T-helper 2 cell treated with Interferon-gamma antibody and Interleukin-4, amounts not matched to agents 5 μg/mL and 100 μg/mL, for 36 hours (primary cell): ENCODE data around the gene DAD1.
"Not testable (repeated sequence)": the region's sequence is repeated elsewhere in the genome, so short reads cannot be mapped to it uniquely, and the experiment has no call there.

Source experiments
- DNase-seq: peaks from one replicate; pipeline ENCODE4 v3.0.0; 2021; ENCODE audit warnings: low spot score
- H3K27ac Mint-ChIP-seq: one replicate; pipeline ENCODE4 v1.8.0; 2021; ENCODE audit warnings: mild to moderate bottlenecking, mixed read lengths
- H3K27me3 Mint-ChIP-seq: one replicate; pipeline ENCODE4 v1.8.0; 2021; ENCODE audit warnings: low read depth, mixed read lengths
- H3K36me3 Mint-ChIP-seq: one replicate; pipeline ENCODE4 v1.8.0; 2021; ENCODE audit warnings: low read depth, mixed read lengths
- H3K4me1 Mint-ChIP-seq: one replicate; pipeline ENCODE4 v1.8.0; 2021; ENCODE audit warnings: low read depth, mixed read lengths
- H3K4me3 Mint-ChIP-seq: one replicate; pipeline ENCODE4 v1.8.0; 2022; ENCODE audit warnings: mild to moderate bottlenecking, moderate library complexity, mixed read lengths
- H3K9me3 Mint-ChIP-seq: one replicate; pipeline ENCODE4 v1.8.0; 2021; ENCODE audit warnings: mixed read lengths

DAD1 gene

GRCh38 chr14:22589096-22589839, at the start of gene DAD1:
DAD1 (minus strand) TSS chr14:22589224; CDS start chr14:22589157, 67 bp downstream.
- peaks cover 50% of the 10 kb centered on the region for H3K4me1 Mint-ChIP-seq
- peak within 1 kb of the TSS; percentile 99 for H3K4me3 Mint-ChIP-seq
- peak; percentile 100 for DNase-seq
- H3K27me3 Mint-ChIP-seq: peaks cover 5% of the 10 kb centered on the region
- H3K9me3 Mint-ChIP-seq: no peaks in the 10 kb centered on the region
- peaks cover 28% of the 10 kb centered on the region for H3K36me3 Mint-ChIP-seq
- peak within 1 kb of the TSS; percentile 100 for H3K27ac Mint-ChIP-seq

DNA sequence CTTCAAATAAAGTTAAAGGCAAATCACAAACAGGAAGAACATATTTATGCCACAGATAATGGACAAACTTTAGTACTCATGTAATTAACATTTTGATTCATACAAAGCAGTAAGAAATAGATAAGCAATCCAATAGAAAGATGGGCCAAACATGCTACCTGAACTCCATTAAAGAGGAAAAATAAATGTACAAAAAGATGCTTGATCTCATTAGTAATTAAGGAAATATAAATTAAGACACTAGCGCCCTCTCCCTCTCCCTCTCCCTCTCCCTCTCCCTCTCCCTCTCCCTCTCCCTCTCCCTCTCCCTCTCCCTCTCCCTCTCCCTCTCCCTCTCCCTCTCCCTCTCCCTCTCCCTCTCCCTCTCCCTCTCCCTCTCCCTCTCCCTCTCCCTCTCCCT, 47.0 kb upstream of the DAD1 start:
- H3K27me3 Mint-ChIP-seq, H3K4me3 Mint-ChIP-seq, H3K27ac Mint-ChIP-seq, DNase-seq, H3K9me3 Mint-ChIP-seq, H3K36me3 Mint-ChIP-seq, H3K4me1 Mint-ChIP-seq: not testable (repeated sequence)

DNA sequence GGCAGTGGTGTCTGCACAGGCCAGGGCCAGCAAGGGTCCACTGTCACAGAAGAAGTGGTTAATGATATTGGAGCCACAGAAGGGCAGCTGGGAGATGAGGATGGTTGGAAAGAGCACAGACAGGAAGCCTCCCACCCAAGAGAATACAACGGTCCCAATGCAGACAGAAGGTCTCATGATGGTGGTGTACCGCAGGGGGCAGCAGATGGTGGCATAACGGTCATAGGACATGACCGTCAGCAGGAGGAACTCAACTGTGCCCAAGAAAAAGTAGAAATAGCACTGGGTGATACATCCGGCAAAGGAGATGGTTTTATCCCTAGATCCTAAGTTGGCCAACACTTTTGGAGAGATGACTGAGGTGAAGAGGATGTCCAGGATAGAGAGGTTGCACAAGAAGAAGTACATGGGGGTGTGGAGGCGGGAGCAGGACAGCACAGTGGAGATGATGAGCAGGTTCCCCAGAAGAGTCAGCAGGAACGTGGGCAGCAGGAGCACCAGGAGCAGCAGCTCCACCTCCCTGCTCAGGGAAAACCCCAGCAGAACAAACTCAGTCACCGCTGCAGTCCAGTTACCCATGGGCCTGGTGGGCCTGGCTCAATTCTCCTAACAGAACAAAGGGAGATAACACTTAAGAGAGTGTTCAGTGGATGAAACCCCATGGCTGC, 45.3 kb upstream of the DAD1 start:
- H3K27me3 Mint-ChIP-seq: peaks cover 3% of the 10 kb centered on the region
- H3K27ac Mint-ChIP-seq: no peak overlapping the region
- no peaks in the 10 kb centered on the region for H3K4me1 Mint-ChIP-seq
- peaks cover 8% of the 10 kb centered on the region for H3K9me3 Mint-ChIP-seq
- no peaks in the 10 kb centered on the region for H3K36me3 Mint-ChIP-seq
- no peak for DNase-seq
- H3K4me3 Mint-ChIP-seq: no peak overlapping the region

GRCh38 chr14:22630486-22630885, 41.5 kb upstream of the DAD1 start:
- H3K4me1 Mint-ChIP-seq: no peaks in the 10 kb centered on the region
- H3K27me3 Mint-ChIP-seq: peaks cover 9% of the 10 kb centered on the region
- H3K9me3 Mint-ChIP-seq: peaks cover 8% of the 10 kb centered on the region
- H3K4me3 Mint-ChIP-seq: no peak overlapping the region
- H3K27ac Mint-ChIP-seq: no peak overlapping the region
- DNase-seq: no peak
- no peaks in the 10 kb centered on the region for H3K36me3 Mint-ChIP-seq

DNA sequence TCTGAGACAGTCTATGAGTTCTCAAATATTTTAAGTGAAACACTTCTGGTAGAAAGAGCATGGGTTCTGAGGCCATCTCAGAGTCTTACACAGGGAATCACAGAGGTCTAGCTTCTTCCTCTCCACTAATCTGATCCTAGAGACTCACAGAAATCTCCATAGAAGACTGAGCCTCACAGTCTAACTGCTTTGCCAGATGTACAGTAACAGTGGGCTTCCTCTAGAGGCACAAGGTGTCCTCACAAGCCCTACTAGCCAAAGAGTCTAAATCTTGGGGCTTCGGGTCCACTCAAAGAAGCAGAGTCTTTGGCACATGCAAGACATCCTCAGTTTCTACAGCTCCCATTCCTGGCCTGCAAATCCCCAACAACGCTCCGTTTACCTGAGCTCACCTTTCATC, 41.0 kb upstream of the DAD1 start:
- Mint-ChIP-seq H3K4me3 (no peak overlapping the region), H3K27me3 (peaks cover 9% of the 10 kb centered on the region), H3K4me1 (no peaks in the 10 kb centered on the region), H3K9me3 (peaks cover 8% of the 10 kb centered on the region), H3K27ac (no peak overlapping the region), H3K36me3 (no peaks in the 10 kb centered on the region)
- no peak for DNase-seq

GRCh38 chr14:22629361-22629760, 40.3 kb upstream of the DAD1 start:
- no peak for DNase-seq
- peaks cover 8% of the 10 kb centered on the region for H3K9me3 Mint-ChIP-seq
- H3K4me1 Mint-ChIP-seq: no peaks in the 10 kb centered on the region
- no peak overlapping the region for H3K27ac Mint-ChIP-seq
- no peaks in the 10 kb centered on the region for H3K36me3 Mint-ChIP-seq
- H3K4me3 Mint-ChIP-seq: no peak overlapping the region
- peaks cover 9% of the 10 kb centered on the region for H3K27me3 Mint-ChIP-seq

DNA sequence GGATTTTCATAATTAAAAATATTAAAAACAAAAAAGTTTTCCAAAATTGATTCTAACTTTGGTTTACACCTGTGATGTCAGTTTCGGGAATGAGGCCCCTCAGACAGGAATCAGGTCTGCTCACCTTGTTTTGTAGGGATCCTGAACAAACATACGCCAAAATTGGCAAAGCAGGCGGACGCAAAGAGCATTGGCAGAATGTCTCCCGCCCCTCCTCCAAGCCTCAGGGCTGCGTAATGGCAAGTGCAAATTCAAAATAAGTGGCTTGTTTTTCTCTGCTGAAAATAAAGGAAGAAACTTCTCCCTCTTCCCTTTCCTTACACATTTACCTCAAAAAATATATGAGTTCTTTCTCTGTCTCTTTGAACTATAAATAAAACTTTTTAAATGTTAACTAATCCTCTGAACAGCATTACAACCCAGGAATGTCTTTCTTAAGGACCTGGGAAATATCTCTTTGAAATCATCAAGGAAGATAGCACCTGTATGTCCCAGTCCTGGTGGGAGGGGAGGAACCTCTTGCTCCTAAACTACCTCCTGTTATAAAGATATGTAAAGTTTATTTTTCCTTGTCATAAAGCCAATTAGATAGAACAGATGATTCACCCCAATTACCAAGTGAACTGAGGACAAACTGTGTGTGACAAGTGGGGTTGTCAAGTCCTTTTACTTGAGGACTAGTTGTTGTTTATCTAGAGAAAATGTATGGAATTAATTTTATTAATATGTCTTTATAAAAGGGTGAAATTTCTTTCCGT, 38.7 kb upstream of the DAD1 start:
- Mint-ChIP-seq H3K9me3 (peaks cover 8% of the 10 kb centered on the region), H3K4me3 (no peak overlapping the region), H3K36me3 (no peaks in the 10 kb centered on the region), H3K27ac (no peak overlapping the region), H3K27me3 (peaks cover 9% of the 10 kb centered on the region), H3K4me1 (peaks cover 4% of the 10 kb centered on the region)
- DNase-seq: no peak

DNA sequence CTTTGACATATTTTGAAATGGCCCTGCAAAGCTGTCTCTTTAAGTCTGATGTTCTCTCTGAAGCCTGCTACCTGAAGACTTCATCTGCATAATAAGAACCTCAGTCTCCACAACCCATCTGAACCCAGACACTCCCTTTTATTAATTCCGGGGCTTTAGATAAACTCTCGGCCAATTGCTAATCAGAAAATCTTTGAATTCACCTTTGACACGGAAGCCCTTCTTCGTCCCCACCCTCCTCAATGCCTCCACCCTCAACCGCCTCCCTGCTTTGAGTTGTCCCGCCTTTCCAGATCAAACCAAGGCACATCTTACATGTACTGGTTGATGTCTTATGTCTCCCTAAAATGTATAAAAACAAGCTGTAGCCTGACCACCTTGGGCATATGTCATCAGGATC, 37.6 kb upstream of the DAD1 start:
- Mint-ChIP-seq H3K27ac (no peak overlapping the region), H3K27me3 (peaks cover 9% of the 10 kb centered on the region), H3K36me3 (no peaks in the 10 kb centered on the region), H3K4me1 (peaks cover 4% of the 10 kb centered on the region), H3K9me3 (peaks cover 8% of the 10 kb centered on the region), H3K4me3 (no peak overlapping the region)
- no peak for DNase-seq

- H3K9me3 Mint-ChIP-seq: no peaks in the 10 kb centered on the region
- H3K36me3 Mint-ChIP-seq: no peaks in the 10 kb centered on the region
- peaks cover 4% of the 10 kb centered on the region for H3K4me1 Mint-ChIP-seq
- no peak overlapping the region for H3K27ac Mint-ChIP-seq
- DNase-seq: no peak
- no peak overlapping the region for H3K4me3 Mint-ChIP-seq
- H3K27me3 Mint-ChIP-seq: peaks cover 15% of the 10 kb centered on the region
Observed at GRCh38 chr14:22623047-22623446, 34.0 kb upstream of the DAD1 start.

GRCh38 chr14:22622255-22622654, 33.2 kb upstream of the DAD1 start:
- H3K4me3 Mint-ChIP-seq: no peak overlapping the region
- H3K4me1 Mint-ChIP-seq: peaks cover 4% of the 10 kb centered on the region
- peaks cover 14% of the 10 kb centered on the region for H3K27me3 Mint-ChIP-seq
- H3K36me3 Mint-ChIP-seq: no peaks in the 10 kb centered on the region
- no peaks in the 10 kb centered on the region for H3K9me3 Mint-ChIP-seq
- H3K27ac Mint-ChIP-seq: no peak overlapping the region
- DNase-seq: no peak

DNA sequence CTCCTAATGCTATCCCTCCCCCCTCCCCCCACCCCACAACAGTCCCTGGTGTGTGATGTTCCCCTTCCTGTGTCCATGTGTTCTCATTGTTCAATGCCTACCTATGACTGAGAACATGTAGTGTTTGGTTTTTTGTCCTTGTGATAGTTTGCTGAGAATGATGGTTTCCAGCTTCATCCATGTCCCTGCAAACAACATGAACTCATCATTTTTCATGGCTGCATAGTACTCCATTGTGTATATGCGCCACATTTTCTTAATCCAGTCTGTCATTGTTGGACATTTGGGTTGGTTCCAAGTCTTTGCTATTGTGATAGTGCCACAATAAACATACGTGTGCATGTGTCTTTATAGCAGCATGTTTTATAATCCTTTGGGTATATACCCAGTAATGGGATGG, 26.7 kb upstream of the DAD1 start:
- H3K4me3 Mint-ChIP-seq, H3K4me1 Mint-ChIP-seq, H3K9me3 Mint-ChIP-seq, DNase-seq, H3K27ac Mint-ChIP-seq, H3K36me3 Mint-ChIP-seq: not testable (repeated sequence)
- peaks cover 12% of the 10 kb centered on the region for H3K27me3 Mint-ChIP-seq

DNA sequence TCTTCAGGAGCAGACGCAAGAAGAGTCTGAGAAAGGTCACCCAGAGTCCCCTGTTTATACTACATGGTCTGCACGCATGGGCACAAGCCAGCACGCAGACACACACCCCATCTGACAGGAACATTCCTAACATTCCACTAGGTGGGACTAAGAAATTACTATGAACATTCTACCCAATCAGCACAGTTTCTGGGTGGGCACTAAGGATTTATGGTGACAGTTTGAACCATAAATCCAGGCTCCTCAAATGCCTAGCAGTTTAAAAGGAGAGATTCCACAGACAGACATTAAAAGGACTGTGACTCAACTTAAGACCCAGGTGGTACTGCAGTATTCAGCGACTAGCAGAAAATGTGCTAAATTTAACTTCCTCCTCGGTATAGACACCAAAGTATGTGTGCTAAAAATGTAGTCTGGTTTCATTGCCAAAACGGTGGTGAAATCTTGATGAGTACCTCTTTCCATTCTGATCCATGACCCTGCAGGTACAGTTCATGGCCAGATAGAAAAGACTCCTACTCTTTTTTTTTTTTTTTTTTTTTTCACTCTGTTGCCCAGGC, 25.3 kb upstream of the DAD1 start:
- DNase-seq: no peak
- Mint-ChIP-seq H3K36me3 (peaks cover 18% of the 10 kb centered on the region), H3K27ac (no peak overlapping the region), H3K4me3 (no peak overlapping the region), H3K27me3 (peaks cover 9% of the 10 kb centered on the region), H3K4me1 (no peaks in the 10 kb centered on the region), H3K9me3 (no peaks in the 10 kb centered on the region)

DNA sequence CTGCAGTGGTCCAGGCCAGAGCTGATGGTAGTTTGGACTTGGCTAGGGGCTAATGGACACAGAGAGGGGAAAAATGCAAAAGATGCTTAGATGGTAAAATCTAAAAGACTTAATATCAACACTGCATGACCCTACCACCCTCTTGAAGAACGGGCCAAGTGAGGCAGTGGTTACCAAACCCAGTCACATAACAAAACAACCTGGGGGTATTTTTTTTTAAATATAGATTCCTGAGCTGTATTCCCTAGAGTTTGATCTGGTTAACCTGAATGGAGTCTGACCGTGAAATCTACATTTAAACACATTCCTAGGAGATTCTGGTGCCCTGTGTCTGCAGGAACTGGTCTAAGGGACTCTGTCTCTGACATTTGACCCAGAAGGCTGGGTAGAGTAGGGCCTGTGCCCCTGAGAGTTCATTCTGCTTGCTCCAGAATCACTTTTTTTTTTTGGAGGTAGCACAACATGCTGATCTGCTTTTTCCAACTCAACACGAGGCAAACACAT, 24.8 kb upstream of the DAD1 start:
- no peak overlapping the region for H3K27ac Mint-ChIP-seq
- no peaks in the 10 kb centered on the region for H3K4me1 Mint-ChIP-seq
- no peak overlapping the region for H3K4me3 Mint-ChIP-seq
- peaks cover 5% of the 10 kb centered on the region for H3K27me3 Mint-ChIP-seq
- H3K36me3 Mint-ChIP-seq: peaks cover 18% of the 10 kb centered on the region
- no peak for DNase-seq
- H3K9me3 Mint-ChIP-seq: no peaks in the 10 kb centered on the region
